HTR-8/SVneo (cell line): ENCODE results near the gene SURF4.

Source experiments
- DNase-seq: peaks from one replicate; pipeline ENCODE4 v3.0.0; 2011; ENCODE audit warnings: low spot score, mixed read lengths; ENCODE audit not compliant: insufficient read length
- FAIRE-seq: peaks from 2 replicates; lab custom pipeline; 2011; peaks lifted over from hg19 to GRCh38; lab: Jason Lieb, UNC

SURF4 gene

DNA sequence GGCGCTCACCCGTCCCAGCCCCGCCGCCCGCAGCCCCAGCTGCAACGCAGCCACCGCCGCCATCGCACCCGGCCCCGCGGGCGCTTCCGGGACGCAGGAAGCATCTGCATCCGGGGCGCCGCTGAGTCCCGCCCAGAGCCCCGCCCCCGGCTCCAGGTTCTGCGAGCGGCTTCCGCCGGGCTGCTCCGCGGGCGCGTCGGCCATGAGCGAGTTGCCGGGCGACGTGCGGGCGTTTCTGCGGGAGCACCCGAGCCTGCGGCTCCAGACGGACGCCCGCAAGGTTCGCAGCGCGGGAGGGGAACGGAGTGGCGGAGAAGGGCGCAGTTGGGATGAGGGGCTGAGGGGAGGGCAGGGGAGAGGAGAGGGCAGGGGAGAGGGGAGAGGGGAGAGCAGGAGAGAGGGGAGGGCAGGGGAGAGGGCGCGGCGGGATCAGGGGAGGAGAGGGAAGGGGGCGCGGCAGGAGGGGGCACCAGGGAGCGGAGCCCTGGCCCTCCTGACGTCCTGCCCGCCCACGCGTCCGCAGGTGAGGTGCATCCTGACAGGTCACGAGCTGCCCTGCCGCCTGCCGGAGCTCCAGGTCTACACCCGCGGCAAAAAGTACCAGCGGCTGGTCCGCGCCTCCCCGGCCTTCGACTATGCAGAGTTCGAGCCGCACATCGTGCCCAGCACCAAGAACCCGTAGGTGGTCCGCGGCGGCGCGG lies 19.3 kb downstream of the SURF4 start, which contains the start of the genes SURF1 and SURF2:
SURF1 (minus strand) TSS at position 97 of the 701 bp plus-strand sequence; CDS start at position 63, 34 bp downstream.
SURF2 (plus strand) TSS at position 160 of the 701 bp plus-strand sequence; CDS start at position 203, 43 bp downstream.
- DNase-seq (peak; percentile 76), FAIRE-seq (no peak)

DNA sequence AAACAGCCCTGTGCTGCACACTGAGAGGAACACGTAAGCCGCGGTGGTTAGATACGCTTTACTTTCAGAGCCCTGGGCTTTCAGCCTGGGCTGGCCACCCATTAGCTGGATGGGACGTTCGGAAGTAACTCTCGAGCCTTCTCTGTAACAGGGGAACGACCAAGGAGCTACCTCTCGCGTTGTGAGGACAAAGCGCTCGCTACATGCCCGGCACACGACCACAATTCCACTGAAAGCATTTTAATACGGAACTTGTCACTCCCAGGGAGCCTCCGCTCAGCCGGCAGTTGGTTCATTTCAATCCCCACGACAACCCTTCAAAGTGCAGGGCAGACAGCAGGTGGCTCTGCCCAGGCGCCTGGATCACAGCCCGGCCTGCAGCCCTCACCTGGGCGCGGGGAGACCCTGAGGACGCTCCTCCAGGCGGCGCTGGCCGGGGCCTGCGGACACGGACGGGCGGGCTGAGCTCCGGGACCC lies 19.9 kb downstream of the SURF4 start:
- FAIRE-seq (no peak), DNase-seq (no peak)

DNA sequence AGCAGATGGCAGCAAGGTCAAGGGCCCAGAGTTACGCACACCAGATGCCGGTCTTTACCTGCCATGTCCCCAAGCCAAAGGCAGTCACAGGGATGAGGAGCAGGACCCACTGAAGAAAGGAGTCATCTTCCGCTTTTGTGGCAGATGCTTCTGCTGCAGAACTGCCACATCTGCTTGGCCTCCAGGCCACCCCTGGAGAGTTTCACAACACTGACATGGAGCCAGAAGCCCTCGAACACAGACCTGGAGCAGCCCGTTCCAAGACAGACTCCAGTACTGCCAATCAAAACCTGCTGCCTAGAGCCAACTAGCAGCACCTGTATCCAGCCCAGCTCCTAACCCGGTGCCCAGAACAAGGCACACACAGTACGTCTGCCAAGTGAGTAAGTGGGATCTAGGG lies 21.1 kb downstream of the SURF4 start:
- FAIRE-seq (no peak), DNase-seq (no peak)

DNA sequence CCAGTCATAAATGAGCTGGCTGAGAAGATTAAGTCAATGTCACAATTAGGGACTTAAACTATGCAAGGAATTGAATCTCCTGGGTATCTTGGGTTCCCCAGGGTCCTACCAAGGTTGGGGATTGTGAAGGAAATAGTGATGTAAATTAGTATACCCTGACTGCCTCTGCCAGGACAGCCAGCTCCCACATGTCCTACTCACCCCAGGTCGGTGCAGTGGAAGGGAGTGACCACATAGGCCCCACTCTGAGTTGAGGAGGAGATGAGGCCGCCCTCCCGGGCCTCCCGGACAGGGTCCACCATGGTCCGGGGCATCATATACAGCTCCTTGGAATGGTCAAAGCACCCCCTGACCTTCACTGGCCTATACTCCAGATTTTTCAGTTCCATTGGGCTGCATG lies 22.3 kb downstream of the SURF4 start:
- DNase-seq (no peak), FAIRE-seq (no peak)

DNA sequence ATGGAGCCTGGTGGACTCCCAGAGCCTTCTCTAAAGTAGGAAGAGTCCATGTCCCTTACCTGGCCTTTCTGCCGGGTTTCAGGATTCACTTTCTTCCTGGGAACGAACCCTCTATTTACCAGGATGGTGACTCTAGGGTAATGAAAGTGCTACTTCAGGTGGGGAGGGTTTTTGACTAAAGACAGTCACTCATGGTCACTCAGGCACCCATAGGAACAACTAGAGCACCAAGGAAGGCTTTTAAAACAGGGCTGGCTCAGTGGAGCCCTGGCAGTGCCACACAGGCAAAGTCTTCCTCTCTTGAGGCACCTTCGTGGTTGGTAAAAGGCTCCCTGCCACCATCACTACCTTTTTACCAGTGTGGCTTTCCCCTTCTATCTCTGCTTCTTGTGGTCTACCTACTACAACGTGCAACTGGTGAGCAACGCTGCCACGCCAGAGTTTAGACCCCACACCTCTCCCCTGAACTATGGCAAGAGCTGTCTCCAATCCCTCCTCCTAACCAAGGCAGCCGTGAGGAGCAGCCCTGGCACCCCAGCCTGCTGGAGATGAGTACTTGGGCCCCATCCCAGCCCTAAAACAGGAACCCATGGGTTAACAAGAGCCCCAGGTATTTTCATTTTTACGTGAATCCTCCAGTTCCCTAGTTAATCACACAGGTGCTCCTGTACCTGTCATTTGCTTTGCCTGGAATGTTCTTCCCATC lies 23.1 kb downstream of the SURF4 start:
- no peak for FAIRE-seq
- DNase-seq: no peak

DNA sequence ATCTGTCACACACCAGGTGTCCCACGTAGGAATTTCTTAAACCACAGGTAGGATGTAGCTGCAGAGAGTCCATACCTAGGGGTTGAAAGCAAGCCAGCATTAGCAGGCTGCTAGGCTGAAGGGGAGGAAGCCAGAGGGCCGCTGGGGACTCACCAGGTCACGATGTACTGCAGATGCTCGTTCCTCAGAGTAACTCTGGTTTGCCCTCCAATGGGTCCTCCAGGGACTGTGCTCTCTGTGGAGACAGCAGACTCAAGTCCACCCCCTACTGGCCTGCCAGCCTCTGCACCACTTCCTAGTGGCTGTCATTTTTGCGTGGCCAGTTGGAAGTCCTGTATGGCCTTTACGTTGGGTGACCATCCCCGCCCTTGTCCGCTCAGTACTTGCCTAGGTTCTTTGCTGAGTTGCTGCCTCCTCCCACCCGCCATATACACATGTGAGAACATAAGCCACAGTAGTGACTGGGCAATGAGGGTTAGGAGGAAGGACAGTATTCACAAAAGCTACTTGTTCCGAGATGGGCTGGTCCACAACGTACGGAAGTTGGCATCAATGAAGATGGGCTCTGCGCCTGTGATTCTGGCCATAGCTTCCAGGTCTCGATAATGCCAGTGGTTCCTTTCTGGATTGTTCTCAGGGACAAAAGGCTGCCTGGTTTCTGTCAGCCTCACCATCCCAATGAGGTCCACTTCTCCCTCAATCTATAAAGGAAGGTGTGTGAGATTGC lies 23.8 kb downstream of the SURF4 start:
- FAIRE-seq (no peak), DNase-seq (peak; percentile 19)

DNA sequence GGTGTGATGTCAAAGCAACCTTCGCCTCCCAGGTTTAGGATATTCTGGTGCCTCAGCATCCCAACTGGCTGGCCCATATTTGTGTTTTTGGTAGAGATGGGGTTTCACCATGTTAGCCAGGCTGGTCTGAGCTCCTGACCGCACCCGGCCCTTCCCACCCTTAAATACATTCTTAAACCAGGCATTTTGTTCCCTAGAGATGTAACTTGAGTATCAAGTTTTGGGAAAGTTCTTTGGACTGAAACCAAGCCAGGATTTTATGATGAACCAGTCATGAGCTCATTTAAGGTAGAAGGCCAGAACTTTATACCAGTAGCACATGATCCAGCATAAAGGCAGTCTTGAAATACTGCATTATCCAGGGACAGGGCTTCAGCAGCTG lies 24.3 kb downstream of the SURF4 start:
- FAIRE-seq: no peak
- DNase-seq: no peak

DNA sequence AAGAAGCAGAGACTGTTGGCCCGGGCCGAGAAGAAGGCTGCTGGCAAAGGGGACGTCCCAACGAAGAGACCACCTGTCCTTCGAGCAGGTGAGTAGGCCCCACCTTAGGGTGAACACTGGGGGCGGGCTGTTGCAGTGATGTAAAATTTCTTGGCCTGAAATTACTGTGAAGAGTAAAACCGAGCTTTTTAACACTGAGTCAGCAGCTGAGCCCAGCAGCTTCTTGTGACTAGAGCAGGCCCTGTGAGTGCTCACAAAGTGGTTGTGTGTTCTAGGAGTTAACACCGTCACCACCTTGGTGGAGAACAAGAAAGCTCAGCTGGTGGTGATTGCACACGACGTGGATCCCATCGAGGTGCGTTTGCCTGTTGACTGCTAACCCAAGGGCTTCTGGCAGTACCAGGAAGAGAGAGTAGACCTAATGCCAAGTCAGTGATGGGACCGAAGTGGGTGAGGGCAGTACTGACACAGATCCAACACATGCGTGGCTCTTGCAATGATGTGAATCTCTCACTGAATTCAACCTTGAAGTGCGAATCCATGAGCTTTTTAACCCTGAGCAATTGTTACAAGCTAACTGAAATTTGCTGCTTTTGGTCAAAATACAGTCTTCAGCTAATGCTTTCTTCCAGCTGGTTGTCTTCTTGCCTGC lies 25.8 kb downstream of the SURF4 start:
- no peak for FAIRE-seq
- no peak for DNase-seq

DNA sequence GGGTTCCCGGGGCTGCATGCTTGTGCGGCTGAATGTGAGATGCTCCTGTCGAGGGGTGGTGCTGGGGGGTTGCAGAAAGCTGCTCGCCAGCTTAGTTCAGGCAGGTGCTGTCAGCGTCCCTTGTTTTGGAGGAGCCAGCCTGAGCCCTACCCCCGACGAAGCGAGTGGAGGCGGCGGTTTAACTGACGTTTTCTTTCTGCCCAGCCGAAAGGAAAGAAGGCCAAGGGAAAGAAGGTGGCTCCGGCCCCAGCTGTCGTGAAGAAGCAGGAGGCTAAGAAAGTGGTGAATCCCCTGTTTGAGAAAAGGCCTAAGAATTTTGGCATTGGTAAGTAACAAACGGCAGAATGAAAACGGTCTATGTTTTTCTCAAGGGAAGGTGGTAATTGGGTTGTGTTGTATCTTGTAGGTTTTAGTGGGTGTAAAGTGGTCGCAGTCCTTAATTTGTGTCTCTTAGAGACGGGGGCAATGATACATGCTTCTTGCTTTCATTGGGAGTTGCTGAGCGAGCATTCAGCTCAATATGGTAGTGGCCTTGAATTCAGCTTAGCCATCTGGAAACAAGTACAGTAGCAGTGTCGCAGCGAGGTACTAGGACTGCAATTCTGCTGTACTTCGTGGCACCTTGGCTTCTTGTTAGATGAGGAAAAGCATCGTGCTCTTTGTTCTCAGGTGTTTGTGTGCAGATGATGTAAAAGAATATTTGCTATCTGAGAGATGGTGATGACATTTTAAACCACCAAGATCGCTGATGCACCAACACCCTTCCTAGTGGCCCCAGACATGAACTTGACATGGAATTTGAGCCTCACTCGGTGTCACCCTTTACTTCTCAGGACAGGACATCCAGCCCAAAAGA lies 26.9 kb downstream of the SURF4 start:
- no peak for FAIRE-seq
- no peak for DNase-seq

DNA sequence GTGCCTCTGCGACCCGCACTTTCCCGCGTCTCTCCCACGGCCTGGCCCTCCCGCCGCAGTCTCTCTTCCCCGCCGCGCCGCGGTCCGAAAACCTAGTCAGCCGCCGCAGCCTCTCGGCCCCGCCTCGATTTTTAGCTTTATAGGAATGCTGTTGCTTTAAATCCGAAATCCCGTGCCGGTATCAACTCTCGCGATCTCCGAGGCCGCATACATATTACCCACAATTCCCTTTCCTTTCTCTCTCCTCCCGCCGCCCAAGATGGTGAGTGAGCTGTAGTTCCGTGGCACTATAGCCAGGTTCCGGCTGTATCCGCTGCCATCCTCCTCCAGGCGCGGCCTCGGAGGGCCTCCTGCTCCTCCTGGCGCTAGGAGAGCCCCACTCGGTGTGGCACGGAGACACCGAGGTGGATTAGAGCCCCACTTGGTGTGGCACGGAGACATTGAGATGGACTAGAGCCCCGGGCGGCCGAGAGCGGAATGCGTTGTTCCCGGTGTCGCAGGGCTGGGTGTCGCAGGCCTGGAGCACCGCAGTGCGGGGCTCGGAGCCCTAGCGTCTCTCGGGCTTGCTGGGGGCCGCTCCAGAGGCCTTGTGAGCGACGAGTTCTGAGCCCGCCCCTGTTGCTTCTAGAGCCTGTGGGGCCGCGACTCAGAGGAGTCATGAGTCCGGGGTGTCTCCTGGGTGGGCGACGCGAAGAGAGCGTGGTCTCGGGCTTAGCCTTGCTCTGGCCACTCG lies 27.7 kb downstream of the SURF4 start, which contains the start of the genes MED22 and RPL7A:
MED22 (minus strand) TSS at position 147 of the 733 bp plus-strand sequence. CDS start 1,469 bp downstream, outside the sequence.
RPL7A (plus strand) TSS at position 234 of the 733 bp plus-strand sequence; CDS start at position 260, 26 bp downstream.
- FAIRE-seq (no peak), DNase-seq (peak; percentile 88)

DNA sequence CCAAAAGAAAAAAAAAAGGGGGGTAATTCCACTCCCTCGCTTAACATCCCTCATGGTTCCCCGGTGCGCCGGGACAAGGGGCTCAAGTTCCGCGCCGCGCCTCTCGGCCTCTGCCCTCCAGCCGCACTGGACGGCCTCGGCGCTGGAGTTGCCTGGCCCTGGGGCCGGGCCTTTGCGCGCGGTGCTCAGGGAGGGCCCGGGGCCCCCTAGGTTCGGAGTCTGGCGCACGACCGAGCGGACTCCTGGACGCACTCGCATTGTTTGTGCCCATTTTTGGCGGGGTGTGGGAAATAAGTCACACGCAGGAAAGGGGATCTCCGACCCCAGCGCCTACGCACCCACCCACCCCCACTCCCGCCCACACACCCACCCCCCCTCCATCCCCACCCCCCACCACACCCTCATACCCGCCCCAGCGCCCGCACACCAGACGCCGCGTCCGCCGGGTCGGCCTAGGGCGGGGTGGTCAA lies 28.3 kb downstream of the SURF4 start:
- DNase-seq (no peak), FAIRE-seq (no peak)

DNA sequence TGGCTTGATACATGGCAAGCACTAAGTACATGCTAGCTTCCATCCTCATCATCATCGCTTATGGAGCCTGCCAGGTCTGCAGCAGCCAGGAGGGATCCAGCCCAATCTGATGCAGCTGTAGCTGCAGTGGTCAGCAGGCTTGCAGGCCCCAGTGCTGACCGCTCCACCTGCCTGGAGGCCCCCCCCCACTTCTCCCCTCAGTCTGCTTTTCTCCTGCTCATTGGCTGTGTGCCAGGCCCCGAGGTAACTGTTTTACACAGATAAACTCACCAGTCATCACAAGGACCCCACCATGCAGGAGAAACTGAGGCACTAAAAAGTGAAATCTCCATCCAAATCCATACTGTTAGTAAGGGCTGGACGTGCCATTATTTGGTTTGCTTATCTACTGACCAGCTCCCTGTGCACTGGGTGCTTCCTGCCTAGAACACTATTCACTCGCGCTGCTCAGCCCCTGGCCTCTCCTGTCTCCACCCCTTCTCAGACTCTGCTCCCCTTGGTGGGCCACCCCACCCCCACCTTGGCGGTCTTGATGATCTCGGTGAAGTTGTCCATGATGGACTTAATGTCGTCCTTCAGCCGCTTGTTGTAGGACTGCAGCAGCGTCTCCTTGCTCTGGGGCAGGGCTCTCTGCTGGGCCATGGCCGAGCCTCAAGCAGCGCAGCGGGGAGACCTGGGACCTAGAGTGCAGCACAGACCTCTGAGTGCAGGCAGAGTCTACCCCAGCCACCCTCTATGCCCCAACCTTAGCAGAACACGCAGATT lies 29.7 kb downstream of the SURF4 start:
- FAIRE-seq: no peak
- no peak for DNase-seq

DNA sequence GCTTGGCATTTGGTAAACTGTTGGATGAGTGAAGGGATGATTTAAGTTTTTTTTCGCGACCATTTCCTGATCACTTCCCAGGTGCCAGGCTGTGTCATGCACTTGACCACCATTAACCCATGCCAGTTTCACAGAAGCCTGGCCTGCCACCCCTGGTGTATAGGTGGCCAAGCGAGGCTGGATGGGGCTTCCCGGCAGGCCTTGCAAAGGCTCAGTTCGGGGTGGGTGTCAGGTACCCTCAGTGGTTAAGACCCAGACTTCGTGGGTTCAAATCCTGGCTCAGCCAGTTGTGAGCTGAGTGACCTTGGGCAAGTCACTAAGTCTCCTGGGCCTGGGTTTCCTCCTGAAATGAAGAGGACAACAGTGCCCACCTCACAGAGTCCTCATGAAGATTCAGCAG lies 30.3 kb downstream of the SURF4 start:
- FAIRE-seq (no peak), DNase-seq (no peak)

DNA sequence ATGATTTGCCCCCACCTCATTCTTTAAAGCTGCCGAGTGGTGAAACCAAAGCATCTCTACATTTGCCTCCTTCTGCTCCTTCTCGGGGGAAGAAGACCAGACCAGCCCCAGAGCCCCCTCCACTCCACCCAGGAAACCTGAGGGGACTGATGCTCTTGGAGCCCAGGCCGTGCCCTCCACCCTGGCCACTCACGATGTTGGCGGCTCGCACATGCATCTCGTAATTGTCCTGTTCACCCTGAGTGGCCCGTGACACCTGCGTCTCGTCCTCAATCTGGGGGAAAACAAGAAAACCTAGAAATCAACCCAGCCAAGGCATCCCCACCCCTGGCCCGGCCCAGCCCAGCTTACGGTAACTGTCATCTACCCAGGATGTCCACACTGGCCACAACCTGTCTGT lies 30.9 kb downstream of the SURF4 start:
- FAIRE-seq (no peak), DNase-seq (no peak)

DNA sequence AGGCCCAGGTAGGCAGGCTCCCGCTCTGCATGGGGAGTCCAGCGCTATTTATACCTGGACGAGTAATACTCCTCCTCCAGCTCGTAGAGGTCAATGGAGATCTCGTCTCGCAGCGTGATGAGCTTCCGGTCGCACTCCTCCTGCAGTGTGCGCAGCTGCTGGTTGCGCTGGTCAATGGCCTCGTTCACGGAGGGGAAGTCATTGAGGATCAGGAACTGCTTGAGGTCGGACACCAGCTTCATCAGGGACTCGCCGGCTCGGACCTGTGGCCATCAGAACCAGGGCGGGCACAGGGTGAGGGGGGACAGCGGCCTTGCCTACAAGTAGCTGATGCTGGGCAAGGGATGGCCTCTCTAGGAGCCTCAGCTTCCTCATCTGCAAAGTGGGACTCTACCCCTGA lies 31.8 kb downstream of the SURF4 start:
- no peak for FAIRE-seq

DNA sequence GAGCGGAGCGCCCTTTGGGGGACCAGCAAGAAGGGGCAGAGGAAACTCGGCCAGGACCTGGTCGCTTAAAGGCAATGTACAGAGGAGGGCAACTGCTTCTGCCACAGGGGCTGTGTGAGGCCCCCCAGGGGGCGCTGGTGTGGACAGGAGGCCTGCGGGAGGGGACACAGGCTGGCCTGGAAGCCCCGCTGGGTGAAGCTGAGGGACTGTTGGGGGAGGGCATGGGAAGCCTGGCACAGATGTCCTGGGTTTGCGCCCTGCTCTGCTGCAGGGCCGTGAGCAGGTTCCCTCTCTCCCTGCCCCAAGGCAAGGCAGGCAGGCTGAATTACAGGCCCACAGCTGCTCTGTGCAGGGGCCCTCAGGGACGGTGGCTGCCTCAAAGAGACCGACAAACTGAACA lies 33.3 kb downstream of the SURF4 start:
- DNase-seq (no peak), FAIRE-seq (no peak)

More for the DNA sequence above, 31.8 kb downstream of the SURF4 start:
- DNase-seq: no peak

DNA sequence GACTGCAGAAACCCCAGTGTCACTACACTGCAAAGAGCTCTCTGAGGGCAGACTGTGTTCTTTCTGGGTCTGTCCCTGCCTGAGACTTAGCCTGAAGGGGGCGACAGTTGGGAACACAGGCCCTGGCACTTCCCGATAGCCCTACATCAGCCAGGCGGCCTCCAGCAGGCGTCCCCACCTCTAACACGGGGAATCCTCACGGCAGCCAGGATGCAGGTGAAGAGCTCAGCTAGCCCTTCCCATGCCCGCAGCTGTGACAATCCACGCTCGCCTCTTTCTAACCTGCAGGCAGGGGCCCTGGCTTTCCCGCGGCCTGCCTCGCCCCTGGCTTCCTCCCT lies 33.8 kb downstream of the SURF4 start:
- no peak for DNase-seq
- no peak for FAIRE-seq
